Upper lobe of left lung (tissue), 6 donors: ENCODE data around the gene UNKL. TPM values are rescaled to one million over a fixed set of nuclear protein-coding genes. Genes with fewer than 3 reads are reported as not detected.

Experiments used
- ATAC-seq, 2 donors: fragments of 200-7000 bp; cut with Tn5 transposase; one replicate each; pipeline ENCODE4 v1.9.1; 2022; ENCODE audit warnings: mild to moderate bottlenecking in 2 of 2, moderate library complexity in 2 of 2; ENCODE audit not compliant: low FRiP score in 2 of 2
- DNase-seq, 2 donors: peaks; one replicate each; pipeline ENCODE4 v3.0.0-alpha.2; 2019 to 2020
- H3K27ac ChIP-seq, 4 donors: fragments of 200-600 bp; sonication (generic); one replicate each; pipeline ENCODE4 v1.5.1; 2016 to 2019
- H3K27me3 ChIP-seq, 4 donors: fragments of 200-600 bp; sonication (generic); one replicate each; pipeline ENCODE4 v1.5.1; 2017 to 2019
- H3K36me3 ChIP-seq, 4 donors: fragments of 200-600 bp; sonication (generic); one replicate each; pipeline ENCODE4 v1.5.1; 2016 to 2019
- H3K4me1 ChIP-seq, 4 donors: fragments of 200-600 bp; sonication (generic); one replicate each; pipeline ENCODE4 v1.5.1; 2018 to 2019
- H3K4me3 ChIP-seq, 4 donors: fragments of 200-600 bp; sonication (generic); one replicate each; pipeline ENCODE4 v1.5.1; 2017 to 2019; ENCODE audit warnings: mild to moderate bottlenecking in 2 of 4, moderate library complexity in 1 of 4
- H3K9me3 ChIP-seq, 4 donors: fragments of 200-600 bp; sonication (generic); one replicate each; pipeline ENCODE4 v1.5.1; 2018 to 2019
- CTCF ChIP-seq, 6 experiments: fragments of 450-650 bp in 4 of 6; fragments of 200-600 bp in 2 of 6; sonication (generic) in 2 of 6; IDR thresholded peaks; one replicate each; pipeline ENCODE4 v1.5.1; 2016 to 2019; ENCODE audit warnings: antibody characterized with exemption in 6 of 6
- EP300 ChIP-seq, 4 donors: sonication (generic); formaldehyde crosslinking; IDR thresholded peaks; one replicate each; pipeline ENCODE4 v1.5.1; 2017; ENCODE audit warnings: antibody characterized with exemption in 4 of 4, control low read depth in 2 of 4
- POLR2A ChIP-seq, 4 donors: fragments of 450-650 bp; IDR thresholded peaks; one replicate each; pipeline ENCODE4 v1.5.1; 2016 to 2017; ENCODE audit warnings: antibody characterized with exemption in 4 of 4, mild to moderate bottlenecking in 2 of 4
- POLR2AphosphoS5 ChIP-seq, 2 donors: sonication (generic); formaldehyde crosslinking; IDR thresholded peaks; one replicate each; pipeline ENCODE4 v1.5.1; 2017; ENCODE audit warnings: antibody characterized with exemption in 2 of 2
- WGBS, 2 donors: methylation state at CpG; one replicate each; pipeline ENCODE4 v1.1.5; 2017 to 2018; 5-methylcytosine and 5-hydroxymethylcytosine counted together
- total RNA-seq, 6 donors: library from RNA; depleted of rRNA in 4 of 6; stranded (reverse); fragments of >200 nt in 4 of 6; gene quantifications; one replicate each; pipeline versions ENCODE4 v1.1.0 to v1.2.1, GENCODE V29; 2016 to 2021
- donor health status: DM: no; HTN: no; CAD: no; lungs with moderate emphysema.
- donor health status: DM: no; HTN: yes; CAD: no; lungs with severe emphysema.

UNKL gene
- total RNA-seq, 6 donors from 2014 or later = 7.6 to 83.8 (median 28.0) TPM

- peaks cover 40 to 95% (median 87%) of the 10 kb centered on the region in 4 donors for H3K36me3 ChIP-seq
- ATAC-seq (no peak), DNase-seq (peak in 1 of 2 donors; percentile 57)
- H3K27ac ChIP-seq = no peak overlapping the region
- H3K9me3 ChIP-seq = no peaks in the 10 kb centered on the region
- WGBS, 2 donors = 73 to 90% methylated on average over 7 to 21 of the region's 22 CpGs
- H3K4me1 ChIP-seq = peaks cover 0 to 6% (median 0%) of the 10 kb centered on the region in 4 donors
- H3K4me3 ChIP-seq = no peak overlapping the region
- no peaks in the 10 kb centered on the region for H3K27me3 ChIP-seq
- TF ChIP-seq EP300 (IDR thresholded peaks at IDR 0.05) (no peak), CTCF (IDR thresholded peaks at IDR 0.05) (no peak), POLR2A (IDR thresholded peaks at IDR 0.05) (no peak)
Observed at GRCh38 chr16:1320658-1321240, 93.8 kb downstream of the UNKL start.

GRCh38 chr16:1320097-1320496, 94.4 kb downstream of the UNKL start:
- H3K27me3 ChIP-seq = no peaks in the 10 kb centered on the region
- DNase-seq (peak in 1 of 2 donors; percentile 50), ATAC-seq (no peak)
- H3K4me1 ChIP-seq = peaks cover 0 to 6% (median 0%) of the 10 kb centered on the region in 4 donors
- H3K27ac ChIP-seq = no peak overlapping the region
- no peaks in the 10 kb centered on the region for H3K9me3 ChIP-seq
- 85 to 92% methylated on average over 11 of the region's 12 CpGs for WGBS, 2 donors
- peaks cover 46 to 95% (median 88%) of the 10 kb centered on the region in 4 donors for H3K36me3 ChIP-seq
- TF ChIP-seq POLR2AphosphoS5 (IDR thresholded peaks at IDR 0.05) = no peak
- H3K4me3 ChIP-seq = no peak overlapping the region

GRCh38 chr16:1319041-1319440, 95.5 kb downstream of the UNKL start:
- DNase-seq = peak in 1 of 2 donors; percentile 72
- no peak for TF ChIP-seq POLR2AphosphoS5 (IDR thresholded peaks at IDR 0.05)
- no peak for TF ChIP-seq EP300 (IDR thresholded peaks at IDR 0.05)
- WGBS, 2 donors = 90 to 95% methylated on average over 29 to 33 of the region's 33 CpGs

GRCh38 chr16:1318268-1318545, 96.3 kb downstream of the UNKL start:
- ATAC-seq (no peak), DNase-seq (no peak)
- Histone ChIP-seq H3K9me3 (no peaks in the 10 kb centered on the region), H3K36me3 (peaks cover 50 to 93% (median 86%) of the 10 kb centered on the region in 4 donors), H3K4me3 (no peak overlapping the region), H3K4me1 (peaks cover 4 to 7% (median 4%) of the 10 kb centered on the region in 4 donors), H3K27ac (no peak overlapping the region), H3K27me3 (no peaks in the 10 kb centered on the region)
- TF ChIP-seq POLR2A (IDR thresholded peaks at IDR 0.05) (no peak), POLR2AphosphoS5 (IDR thresholded peaks at IDR 0.05) (no peak), CTCF (IDR thresholded peaks at IDR 0.05) (no peak), EP300 (IDR thresholded peaks at IDR 0.05) (no peak)
- 81 to 82% methylated on average over 6 to 9 of the region's 9 CpGs for WGBS, 2 donors

More at GRCh38 chr16:1319041-1319440, 95.5 kb downstream of the UNKL start:
- Histone ChIP-seq H3K36me3 (peaks cover 50 to 95% (median 88%) of the 10 kb centered on the region in 4 donors), H3K4me3 (no peak overlapping the region), H3K4me1 (peaks cover 0 to 6% (median 0%) of the 10 kb centered on the region in 4 donors), H3K27ac (no peak overlapping the region), H3K9me3 (no peaks in the 10 kb centered on the region), H3K27me3 (no peaks in the 10 kb centered on the region)
- no peak for ATAC-seq

GRCh38 chr16:1317479-1318267, 96.8 kb downstream of the UNKL start:
- Histone ChIP-seq H3K27ac (no peak overlapping the region), H3K36me3 (peaks cover 50 to 94% (median 85%) of the 10 kb centered on the region in 4 donors), H3K4me1 (peaks cover 7 to 12% (median 8%) of the 10 kb centered on the region in 4 donors), H3K27me3 (no peaks in the 10 kb centered on the region), H3K9me3 (no peaks in the 10 kb centered on the region), H3K4me3 (no peak overlapping the region)
- DNase-seq (peak in 1 of 2 donors; percentile 72), ATAC-seq (no peak)
- TF ChIP-seq POLR2AphosphoS5 (IDR thresholded peaks at IDR 0.05) = no peak
- no peak for TF ChIP-seq EP300 (IDR thresholded peaks at IDR 0.05)
- TF ChIP-seq POLR2A (IDR thresholded peaks at IDR 0.05) = no peak
- TF ChIP-seq CTCF (IDR thresholded peaks at IDR 0.05) = no peak
- WGBS, 2 donors = 90 to 93% methylated on average over 27 to 32 of the region's 32 CpGs
